ENCODE data around the gene MYH14.

GRCh38 chr19:50181121-50181520, 22.3 kb upstream of the MYH14 start:
- TF ChIP-seq CTCF (conservative IDR thresholded peaks at IDR 0.05; ENCODE audit: low read length): no peak
- TF ChIP-seq EZH2phosphoT487 (IDR thresholded peaks at IDR 0.05; ENCODE audit: borderline replicate concordance, low read depth, low read length): no peak
